ENCODE data around the gene SLC6A3.
"Not testable (repeated sequence)": the region's sequence is repeated elsewhere in the genome, so short reads cannot be mapped to it uniquely, and the experiment has no call there.

SLC6A3 gene

DNA sequence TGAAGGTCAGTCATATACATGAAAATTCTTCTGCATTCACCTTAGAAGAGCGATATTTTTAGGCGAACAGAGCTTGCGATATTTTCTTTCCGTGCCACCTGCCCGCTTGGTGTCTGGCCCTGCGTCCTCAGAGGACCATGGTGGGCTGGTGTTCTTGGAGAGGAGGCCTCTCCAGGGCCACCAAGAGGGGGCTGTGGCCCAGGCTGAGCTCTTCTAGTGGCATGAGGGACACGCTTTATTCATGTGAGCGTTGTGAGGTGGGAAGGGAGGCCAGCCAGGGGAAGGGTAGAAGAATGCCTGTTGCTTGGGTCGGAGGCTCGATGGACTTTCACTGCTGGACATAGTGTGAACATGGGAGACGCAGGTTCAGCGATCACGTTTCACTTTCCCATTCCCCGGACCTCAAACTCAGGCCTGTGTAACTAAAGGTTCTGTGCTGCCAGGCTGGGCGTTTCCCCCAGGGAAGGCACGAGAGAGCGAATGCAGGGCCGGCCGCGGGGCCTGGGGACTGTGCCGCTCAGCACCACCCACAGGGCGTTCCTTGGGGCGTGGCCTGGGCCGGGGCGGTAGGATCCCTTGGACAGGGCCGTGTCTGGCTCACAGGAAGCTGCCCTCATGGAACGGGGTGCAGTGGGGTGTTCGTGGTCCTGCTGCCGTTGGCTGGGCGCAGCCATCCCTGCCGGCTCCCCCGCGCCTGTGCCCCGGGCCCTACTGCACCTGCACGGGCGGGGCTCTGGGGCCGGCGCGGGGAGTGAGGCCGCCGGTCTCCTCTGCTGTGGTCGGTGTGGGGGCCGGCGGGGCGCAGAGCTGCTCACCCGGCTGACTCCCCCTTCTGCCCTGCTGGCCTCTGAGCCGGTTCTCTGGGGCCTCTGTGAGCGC, 59.6 kb downstream of the SLC6A3 start:
- DNase-seq, result peak; percentile 83

DNA sequence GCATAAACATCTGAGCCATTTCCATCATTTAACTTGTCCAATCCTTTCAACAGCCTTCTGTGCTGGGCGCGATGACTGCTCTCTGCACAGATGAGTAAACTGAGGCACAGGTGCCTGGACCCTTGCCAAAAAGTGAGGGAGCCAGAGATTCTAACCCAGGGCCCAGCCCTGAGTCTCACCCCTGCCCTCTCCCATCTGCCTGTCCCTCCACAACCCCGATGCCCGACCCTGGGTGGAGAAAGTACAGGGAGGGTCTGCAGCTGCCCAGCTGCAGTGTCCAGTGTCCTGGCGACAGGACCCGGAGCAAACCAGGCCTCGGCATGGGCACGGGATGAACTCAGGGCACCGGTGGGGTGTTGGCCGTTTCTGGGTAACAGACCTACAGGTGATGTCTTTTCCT, 60.7 kb downstream of the SLC6A3 start:
- no peak for DNase-seq

DNA sequence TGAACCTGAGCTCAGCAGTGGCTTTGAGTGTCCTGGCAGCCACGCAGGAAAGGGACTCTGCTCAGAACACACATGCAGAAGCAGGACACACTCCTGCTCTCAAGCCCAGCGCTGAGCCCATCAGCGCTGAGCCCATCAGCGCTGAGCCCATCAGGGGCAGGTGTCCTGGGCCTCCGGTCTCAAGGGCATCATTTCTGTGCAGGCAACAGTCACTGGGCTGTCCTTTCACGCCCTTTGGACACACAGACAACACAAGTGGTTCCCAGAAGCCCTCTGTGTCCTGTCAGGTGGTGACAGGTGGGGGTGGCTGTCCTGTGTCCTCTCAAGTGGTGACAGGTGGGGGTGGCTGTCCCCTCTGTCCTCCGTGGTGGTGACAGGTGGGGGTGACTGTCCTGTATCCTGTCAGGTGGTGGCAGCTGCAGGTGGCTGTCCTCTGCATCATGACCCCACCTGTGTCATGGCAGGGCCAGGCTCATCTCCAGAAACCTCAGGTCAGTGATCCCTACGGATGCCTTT, 61.3 kb downstream of the SLC6A3 start:
- no peak for DNase-seq

DNA sequence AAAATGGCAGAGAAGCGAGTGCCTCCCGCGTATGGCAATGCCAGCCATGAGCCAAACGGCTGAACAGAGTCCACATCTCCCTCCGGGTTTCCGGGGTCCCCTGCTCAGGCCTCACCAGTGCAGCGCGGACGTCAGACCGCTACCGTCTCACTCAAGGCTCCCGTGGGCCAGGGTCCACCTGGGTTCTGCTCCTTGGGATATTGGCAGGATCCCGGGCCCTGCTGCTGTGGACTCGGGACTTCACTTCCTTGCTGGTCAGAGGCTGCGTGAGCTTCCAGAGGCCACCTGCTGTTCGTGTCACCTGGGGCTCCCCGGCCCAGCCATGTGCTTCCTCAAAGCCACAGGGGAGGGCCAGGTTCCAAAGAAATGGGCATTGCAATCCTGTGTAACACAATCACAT, 61.9 kb downstream of the SLC6A3 start:
- no peak for DNase-seq

DNA sequence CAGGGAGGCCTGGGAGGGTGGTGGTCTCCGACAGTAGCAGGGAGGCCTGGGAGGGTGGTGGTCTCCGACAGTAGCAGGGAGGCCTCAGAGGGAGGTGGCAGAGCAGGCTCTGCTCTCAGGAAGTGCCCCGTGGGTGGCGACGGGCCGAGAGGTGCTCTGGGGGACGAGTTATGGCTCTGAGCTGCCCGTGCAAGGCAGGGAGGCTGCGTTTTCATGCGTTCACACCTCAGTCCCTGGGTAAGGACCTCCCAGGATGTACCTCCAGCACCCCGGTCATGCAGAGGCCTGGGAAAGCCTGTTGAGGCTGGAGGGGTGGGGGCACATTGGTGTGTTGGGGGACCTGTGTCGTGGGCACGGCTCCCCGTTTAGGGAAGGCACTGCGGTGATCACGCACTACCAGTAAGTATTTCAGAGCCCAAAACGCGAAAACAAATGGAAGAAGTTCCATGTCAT, 63.0 kb downstream of the SLC6A3 start:
- DNase-seq, result no peak

DNA sequence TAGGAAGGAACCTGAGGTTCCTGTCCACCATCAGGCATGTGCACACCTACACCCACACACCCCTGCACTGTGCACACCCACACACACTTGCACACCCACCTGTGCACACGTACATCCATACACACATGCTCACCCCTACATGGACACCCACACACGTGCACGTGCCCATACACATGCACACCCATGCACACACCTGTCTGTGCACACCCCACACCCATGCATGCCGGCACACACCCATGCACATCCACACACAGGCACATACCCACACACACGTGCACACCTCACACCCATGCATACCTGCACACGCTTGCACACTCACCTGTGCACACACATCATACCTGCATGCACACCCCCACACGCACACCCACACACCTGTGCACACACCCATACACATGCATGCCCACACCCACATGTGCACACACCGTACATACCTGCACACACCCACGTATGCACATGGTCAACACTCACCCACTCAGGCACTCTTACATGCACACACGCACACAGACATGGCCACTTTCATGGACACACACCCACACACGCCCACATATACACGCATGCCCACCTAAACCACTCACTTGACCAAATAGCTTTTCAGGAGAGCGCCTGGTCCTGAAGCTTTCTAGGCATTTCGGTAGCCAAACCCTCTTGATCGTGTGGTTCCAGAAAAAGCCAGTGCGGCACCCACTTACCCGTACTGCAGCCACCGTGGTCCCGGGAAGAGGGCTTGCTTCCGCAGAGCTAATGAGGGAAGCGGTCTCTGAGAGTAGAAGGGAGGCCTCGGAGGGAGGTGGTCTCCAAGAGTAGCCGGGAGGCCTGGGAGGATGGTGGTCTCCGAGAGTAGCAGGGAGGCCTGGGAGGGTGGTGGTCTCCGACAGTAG, 63.6 kb downstream of the SLC6A3 start:
- no peak for DNase-seq

DNA sequence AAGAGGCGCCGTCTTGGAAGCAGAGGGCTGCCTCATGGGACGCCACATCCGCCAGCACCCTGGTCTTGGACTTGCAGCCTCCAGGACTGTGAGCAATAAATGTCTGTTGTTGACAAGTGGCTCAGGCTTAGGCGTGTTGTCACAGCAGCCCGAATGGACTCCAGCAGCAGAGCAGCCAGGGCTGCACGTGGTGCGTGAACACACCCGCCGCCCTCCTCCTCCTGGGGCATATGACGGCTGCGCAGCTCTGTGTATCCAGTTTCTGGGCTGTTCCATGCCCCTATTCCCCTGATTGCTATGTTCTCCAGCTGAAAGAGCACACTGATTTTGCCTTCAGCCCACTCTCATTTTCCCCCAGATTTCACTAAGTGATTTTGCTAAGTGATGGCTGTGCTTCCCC, 64.3 kb downstream of the SLC6A3 start:
- DNase-seq, result no peak

DNA sequence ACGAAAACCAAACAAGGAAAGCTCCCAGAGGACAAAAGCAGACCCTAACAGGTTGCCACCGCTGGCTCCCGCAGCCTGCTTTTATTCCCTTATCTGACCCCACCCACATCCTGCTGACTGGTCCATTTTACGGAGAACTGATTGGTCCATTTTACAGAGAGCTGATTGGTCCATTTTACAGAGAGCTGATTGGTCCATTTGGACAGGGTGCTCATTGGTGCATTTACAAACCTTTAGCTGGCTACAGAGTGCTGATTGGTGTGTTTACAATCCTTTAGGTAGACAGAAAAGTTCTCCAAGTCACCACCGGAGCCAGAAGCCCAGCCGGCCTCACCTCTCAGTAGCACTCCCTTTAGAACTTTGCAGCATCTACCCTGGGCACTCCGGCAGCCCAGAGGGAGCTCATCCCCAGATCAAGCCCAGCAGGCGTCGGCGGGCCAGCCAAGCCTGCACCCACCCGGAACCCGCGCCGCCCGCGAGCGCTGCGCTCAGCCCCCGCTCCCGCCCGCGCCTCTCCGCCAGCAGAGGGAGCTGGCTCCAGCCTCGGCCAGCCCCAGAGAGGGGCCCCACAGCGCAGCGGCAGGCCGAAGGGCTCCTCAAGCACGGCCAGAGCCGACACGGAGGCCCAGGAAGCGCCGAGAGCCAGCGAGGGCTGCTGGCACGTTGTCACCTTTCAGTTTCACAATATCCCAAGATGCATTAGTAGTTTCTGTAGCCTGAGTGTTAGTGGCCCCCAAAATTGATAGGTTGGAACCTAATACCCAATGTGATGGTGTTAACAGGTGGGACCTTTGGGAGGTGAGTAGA, 65.0 kb downstream of the SLC6A3 start:
- DNase-seq, result peak; percentile 61

DNA sequence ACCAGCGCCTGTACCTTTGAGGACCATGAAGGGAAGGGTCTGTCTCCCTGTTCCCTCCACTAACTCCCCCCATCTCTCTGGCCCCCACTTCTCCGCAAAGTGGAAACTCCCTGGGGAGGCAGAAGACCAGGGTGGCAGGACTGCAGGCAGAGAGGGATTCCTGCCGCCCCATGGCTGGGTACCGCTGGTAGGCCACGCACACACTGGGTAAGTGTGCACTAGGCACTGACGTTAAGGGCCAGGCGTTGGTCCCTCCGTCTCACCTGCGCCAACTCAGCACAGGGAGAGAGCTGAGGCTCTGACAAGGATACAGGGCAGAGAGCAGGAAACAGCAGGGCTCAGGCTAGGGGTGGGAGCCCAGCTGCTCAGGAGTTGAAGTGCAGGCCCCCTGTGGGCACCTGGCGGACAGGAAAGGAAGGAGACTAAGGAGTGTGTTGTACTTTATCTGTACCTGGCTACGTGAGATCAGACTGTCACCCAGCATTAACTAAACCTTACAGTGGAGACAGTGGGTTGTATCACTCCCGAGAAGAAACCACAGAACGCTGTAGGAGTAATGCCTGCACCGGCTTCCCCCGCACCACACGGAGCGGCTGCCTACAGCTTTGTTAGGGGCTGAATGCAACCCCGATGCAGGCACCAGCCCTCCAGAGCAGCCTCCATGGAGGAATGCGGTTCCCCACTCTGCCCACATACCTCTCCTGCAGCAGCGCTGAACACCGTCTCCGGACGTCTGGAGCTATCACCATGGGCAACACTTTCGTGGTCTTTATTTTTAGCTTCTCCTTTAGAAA, 66.2 kb downstream of the SLC6A3 start:
- no peak for DNase-seq

DNA sequence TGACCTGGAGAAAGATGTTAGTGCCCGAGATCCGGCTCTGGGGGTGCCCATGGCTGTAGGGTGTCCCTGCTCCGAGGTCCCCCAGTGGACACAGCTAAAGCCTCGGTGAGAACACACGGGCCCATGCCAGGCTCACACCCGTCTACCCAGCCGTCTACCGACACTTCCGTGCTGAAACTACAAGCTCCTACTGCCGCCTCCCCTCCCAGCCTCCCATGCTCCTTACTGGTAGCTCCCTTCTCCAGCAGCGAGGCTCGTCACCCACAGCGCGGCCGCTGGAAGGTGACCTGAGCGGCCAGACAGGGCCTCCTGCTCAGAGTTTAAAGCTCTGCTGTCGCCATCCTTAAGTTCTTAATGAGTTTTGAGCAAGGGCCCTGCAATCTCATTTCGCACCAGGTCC, 67.1 kb downstream of the SLC6A3 start:
- DNase-seq, result no peak

DNA sequence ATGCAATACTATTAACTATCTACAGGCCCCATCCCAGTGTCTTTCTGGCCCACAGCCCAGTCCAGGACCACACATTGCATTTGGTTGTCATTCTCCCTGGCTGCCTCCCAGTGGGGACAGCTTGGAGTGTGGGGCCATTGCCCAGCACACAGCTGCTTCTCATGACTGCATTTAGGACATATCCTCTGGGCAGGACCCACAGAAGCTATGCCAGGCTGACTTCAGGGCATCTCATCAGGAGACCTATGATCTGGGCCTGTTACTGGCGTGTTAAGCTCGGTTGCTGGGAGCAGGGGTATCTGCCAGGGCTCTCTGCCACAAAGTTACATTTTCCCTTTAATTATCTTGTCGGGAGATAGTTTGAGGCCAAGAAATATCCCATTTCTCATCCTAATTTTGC, 68.3 kb downstream of the SLC6A3 start:
- no peak for DNase-seq

DNA sequence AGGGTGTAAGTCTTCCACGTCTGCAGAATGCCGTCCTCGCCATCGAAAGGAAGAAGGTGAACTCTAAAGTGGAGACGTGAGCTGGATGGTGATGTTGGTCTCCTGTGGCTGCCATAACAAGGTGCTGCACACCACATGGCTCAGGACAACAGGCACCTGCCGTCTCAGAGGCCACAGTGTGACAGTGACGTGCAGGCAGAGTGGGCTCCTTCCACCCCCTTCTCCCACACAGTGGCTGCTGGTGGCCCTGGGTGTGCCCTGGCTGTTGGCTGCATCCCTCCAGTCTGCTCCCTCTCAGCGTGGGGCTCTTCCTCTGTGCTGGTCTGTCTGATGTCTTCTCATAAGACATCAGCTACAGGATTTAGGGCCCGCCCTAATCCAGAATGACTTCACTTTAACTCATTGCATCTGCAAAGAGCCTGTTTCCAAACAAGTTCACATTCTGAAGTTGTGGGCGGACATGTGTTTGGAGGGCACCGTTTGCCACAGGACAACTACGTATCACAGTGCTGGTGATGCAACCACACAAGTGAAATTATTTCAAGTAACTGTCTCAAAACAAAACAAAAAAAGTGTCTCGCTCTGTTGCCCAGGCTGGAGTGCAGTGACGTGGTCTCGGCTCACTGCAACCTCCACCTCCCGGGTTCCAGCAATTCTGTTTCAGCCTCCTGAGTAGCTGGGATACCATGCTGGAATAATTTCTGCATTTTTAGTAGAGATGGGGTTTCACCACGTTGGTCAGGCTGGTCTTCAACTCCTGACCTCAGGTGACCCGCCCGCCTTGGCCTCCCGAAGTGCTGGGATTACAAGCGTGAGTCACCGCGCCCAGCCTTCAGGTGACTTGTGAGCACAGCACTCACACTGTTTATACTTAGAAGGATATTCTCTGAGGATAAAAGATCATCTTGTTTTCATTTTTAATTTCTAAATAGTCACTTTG, 69.1 kb downstream of the SLC6A3 start:
- no peak for DNase-seq

DNA sequence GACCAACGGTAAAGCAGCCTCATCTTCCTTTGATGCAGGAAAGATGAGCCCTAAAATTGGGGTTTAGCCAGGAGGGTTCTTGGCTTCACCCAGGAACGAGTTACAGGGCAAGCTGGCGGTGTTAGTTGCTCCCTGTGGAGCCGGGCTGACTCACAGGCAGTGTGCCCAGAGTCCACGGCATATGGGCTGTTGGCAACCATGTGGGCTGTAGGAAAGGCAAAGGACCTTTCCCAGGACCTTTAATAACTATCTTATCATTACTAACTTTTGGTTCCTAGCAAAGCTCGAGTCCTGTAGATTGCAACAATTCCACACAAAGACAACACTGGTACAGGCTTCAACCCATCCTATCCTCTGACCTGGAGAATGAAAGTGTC, 70.6 kb downstream of the SLC6A3 start:
- no peak for DNase-seq

DNA sequence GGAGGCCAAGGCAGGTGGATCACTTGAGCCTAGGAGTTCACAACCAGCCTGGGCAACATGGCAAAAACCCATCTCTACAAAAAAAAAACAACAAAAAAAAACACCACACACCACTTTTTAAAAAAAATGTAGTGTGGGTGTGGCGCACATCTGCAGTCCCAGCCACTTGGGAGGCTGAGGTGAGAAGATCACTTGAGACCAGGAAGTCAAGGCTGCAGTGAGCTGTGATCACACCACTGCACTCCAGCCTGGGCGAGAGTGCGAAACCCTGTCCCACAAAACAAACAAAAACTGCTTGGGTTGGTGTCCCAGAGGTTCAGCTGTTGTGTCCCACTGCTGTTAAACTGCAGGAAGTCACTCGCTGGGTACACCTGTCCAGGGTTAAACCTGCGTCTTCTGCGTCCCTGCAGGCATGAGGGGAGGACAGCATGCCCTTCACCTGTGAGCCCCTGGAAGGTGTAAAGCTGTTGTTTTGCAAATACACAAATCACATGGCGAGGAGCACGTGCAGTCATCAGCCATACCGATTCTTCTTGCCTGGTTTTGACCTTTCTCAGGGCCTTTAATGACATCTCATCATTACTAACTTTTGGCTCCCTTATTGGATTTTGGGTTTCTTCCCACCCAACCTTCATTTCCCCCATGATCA, 71.1 kb downstream of the SLC6A3 start:
- peak; percentile 35 for DNase-seq

DNA sequence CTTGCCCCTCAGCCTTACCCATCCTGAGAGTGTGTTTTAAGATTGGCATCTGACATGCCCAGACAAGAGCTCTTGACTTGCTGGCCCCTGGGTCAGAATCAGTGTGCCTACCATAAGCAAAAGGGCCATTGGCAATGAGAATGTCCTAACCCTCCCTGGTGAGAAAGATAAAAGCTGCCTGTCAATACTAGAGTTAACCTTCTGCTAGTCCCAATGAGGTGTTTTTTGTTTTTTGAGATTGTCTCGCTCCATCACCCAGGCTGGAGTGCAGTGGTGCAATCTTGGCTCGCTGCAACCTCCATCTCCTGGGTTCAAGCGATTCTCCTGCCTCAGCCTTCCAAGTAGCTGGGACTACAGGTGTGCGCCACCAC, 73.3 kb downstream of the SLC6A3 start:
- not testable (repeated sequence) for DNase-seq

DNA sequence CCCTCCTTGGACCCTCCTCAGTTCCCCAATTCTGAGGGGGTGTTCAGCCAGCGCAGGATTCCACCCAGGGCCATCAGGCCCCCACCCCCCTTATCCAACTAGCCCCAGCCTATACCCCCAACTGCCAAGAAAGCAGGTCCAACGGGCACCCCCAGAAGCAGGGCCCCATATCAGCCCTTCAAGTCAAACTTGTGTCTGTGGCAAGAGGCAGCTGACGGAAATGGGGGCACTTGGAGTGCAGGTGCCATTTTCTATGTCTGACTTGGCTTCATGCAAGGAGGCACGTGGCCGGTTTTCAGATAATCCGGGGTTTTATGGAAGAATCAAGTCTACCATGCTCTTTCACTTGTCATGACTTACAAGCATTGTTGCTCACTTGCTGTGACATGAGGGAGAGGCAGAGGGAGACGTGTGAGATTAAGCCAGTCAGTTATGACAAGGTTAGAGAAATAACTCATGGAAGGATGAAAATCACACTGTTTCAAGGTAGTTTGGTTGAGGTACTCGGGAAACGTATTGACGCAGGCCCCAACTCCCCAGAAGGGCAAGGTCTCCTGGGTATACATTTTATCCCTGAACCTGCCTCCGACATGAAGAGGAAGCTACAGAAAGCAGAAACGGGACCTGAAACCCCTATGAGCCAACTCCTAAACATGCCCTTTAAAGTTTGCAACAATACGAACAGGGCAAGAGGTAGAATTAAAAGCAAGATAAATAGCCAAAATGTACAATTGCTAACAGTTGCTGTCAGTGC, 73.8 kb downstream of the SLC6A3 start:
- DNase-seq, result peak; percentile 39

DNA sequence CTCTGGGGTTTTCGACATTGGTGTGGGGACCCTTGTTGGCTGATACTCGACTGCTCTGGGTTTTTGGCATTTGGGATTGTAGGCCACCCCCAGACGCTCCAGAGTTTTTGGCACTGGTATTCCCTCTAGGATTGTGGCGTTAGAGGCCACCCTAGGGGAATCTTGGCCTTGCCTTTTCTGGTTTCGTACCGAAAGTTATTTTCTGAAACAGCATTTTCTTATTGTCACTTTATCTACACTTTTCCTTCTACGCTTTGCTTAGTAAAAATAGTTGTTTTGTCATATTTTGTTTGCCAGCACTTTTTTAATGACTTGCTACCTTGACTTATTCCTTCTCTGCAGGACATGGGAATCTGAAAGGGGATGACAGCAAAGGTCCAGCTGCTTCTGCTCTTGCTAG, 75.2 kb downstream of the SLC6A3 start:
- no peak for DNase-seq

DNA sequence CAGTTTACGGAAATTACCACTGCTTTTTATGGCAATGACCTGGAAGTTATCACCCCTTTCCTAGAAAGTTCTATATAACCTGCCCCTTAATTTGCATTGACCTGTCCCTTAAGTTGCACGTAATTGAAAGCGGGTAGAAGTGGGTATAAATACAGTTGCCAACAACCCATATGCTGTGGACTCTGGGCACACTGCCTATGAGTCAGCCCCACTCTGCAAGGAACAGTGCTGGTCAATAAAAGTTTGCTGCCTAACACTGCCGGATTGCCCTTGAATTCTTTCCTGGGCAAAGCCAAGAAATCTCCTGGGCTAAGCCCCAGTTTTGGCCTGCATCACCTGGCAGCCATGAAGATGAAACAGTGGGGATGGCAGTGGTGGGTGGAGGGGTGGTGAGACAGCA, 76.5 kb downstream of the SLC6A3 start:
- DNase-seq, result no peak

DNA sequence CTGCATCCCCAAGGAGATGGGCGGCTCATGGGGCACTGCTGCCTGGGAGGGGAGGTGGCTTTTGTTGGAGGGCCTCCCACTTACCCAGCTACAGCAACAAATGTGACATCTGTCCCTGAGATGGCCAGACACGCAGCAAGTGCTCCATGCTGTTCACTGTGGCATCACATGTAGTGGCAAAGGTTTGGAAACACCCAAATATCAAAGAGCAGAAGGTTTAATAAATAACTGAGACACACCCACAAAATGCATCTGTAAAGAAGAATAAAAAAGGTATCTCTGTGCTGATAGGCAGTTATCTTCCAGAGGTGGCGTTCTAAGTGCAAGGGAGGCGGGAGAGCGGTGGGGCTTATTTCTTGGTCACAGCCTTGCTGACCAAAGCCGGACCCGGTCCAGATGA, 77.0 kb downstream of the SLC6A3 start:
- DNase-seq, result no peak

DNA sequence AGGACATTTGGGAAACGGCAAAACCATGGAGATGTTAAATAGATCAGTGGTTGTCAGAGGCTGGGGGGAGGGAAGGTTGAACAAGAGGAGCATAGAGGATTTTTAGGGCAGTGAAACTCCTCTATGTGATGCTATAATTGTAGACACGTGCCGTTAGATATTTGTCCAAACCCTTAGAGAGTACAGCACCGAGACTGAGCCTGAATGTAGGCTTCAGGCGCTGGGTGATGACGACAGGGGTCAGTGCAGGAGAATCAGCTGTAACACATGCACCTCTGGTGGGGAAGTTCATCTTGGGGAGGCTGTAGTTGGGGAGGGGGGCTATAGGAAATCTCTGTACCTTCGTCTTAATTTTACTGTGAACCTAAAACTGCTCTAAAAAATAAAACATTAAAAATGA, 78.1 kb downstream of the SLC6A3 start:
- no peak for DNase-seq

Measured in CD4-positive, alpha-beta T cell treated with Interferon gamma for 1 hour (primary cell).